NK-92 (cell line): Measurements from ENCODE around the gene ATP9A.
"Not testable (repeated sequence)": the region's sequence is repeated elsewhere in the genome, so short reads cannot be mapped to it uniquely, and the experiment has no call there.

ENCODE experiments used
- DNase-seq: peaks from one replicate; lab custom pipeline; 2025; ENCODE audit not compliant: unreplicated experiment; lab: John Stamatoyannopoulos, UW

Gene ATP9A

GRCh38 chr20:51727872-51728271 is 40.3 kb downstream of the ATP9A start:
- DNase-seq: no peak

DNA sequence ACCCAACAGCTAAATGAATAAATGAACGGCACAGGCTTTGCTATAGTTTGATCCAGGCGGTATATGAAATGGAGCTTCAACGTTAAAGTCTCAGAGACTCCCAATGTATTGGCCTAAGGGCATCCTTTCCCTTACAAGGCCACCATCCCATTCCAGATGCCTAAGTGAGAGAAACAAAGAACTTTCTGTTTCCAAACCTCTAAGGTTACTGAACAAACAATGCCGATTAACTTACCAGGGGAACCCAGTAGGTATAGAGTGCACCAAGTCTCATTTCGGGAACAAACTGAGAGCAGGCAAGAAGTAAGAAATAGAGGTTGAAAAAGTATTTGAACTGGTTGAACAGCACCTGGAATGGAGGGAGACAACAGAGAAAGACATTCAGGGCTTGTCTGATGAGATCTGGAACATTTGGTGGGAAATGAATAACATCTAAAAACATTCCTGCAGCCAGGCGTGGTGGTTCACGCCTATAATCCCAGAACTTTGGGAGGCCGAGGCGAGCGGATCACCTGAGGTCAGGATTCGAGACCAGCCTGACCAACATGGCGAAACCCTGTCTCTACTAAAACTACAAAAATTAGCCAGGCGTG is 42.5 kb downstream of the ATP9A start:
- DNase-seq: no peak

DNA sequence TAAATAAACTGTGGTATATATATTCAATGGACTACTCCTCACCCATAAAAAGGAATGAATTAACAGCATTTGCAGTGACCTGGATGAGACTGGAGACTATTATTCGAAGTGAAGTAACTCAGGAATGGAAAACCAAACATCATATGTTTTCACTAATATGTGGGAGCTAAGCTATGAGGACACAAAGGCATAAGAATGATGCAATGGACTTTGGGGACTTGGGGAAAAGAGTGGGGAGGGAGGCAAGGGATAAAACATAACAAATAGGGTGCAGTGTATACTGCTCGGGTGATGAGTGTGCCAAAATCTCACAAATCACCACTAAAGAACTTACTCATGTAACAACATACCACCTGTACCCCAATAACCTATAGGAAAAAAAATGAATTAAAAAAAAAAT is 45.2 kb downstream of the ATP9A start:
- not testable (repeated sequence) for DNase-seq

DNA sequence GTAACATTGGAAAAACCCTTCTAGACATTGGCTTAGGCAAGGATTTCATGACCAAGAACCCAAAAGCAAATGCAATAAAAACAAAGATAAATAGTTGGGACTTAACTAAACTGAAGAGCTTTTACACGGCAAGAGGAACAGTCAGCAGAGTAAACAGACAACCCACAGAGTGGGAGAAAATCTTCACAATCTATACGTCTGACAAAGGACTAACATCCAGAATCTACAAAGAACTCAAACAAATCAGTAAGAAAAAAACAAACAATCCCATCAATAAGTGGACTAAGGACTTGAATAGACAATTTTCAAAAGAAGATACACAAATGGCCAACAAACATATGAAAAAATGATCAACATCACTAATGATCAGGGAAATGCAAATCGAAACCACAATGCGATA is 45.9 kb downstream of the ATP9A start:
- DNase-seq: not testable (repeated sequence)

DNA sequence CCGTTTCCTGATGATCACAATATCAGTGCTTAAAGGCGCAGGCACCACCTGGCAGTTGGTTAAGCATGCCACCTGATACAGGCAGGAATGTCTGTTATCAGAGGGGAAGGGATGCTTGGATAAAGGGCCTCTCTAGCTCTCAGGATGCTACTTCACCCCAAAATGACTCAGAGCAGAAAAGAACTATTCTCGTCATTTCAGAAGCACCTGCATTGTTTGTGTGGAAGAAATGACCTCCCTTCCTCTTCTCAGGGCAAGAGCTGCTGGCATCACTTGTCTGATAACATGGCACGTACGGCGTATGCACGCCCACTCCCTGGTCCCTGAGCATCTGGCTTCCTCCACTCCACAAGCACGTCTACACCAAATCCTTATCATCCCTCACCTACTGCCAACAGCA is 47.3 kb downstream of the ATP9A start:
- no peak for DNase-seq

DNA sequence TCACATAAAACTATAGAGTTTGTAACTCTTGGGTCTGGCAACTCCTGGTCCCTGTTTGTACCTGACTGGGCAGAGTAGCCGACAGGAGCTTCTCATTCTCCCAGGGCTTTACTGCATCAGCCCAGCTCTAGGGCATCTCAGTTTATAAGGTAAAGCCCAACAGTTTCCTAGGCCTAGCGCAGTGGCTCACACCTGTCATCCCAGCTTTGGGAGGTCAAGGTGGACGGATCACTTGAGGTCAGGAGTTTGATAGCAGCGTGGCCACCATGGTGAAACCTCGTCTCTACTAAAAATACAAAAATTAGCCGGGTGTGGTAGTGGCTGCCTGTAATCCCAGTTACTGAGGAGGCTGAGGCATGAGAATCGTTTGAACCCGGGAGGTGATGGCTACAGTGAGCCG is 47.8 kb downstream of the ATP9A start:
- no peak for DNase-seq

GRCh38 chr20:51715856-51716185 is 52.4 kb downstream of the ATP9A start:
- DNase-seq: no peak

DNA sequence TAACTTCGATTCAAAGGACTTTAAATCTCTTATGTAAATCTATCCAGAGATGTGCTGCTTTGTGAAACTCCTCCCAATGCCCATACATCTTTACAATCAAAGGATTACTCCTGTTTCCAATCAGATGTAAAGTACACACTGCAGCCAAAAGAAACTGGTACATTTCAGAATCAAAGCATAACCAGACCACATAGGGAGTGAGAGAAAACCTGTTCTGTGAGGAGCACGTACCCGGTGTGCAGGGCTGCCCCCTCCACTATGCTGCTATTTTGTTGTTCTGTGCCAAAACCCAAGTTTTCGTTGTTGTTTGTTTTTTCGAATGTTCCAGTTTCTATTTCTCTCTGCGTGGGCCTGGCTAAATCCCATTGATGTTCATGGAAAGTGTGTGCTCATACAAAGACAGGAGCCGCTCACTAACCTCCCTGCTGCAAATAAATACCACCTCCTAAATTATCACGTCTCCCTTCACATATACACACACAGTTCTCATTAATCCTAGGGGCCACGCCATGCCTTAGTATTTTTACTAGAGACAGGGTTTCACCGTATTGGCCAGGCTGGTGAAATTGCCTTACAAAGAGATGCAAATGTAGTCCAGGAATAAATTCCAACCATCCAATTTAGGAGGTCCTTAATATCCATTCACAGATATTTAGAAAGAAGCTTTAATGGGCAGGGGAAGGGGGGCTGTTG is 52.9 kb downstream of the ATP9A start:
- DNase-seq: no peak

DNA sequence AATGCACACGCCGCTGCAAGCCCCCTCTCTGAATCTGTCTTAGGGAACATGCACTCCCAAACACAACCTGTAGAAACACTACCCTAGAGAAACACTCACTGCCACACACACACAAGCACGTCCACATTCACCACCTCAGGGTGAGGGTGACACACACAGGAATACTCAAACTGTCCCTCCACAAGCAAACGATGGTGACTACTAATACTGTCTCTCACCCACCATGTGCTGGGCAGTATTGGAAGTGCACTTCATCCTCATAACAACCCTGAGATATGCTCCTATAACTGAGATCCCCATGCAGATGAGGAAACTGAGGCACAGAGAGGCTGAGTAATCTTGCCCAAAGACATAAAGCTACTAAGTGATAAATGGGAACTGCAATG is 55.0 kb downstream of the ATP9A start:
- DNase-seq: no peak

- no peak for DNase-seq
Observed at GRCh38 chr20:51712501-51713212, 55.5 kb downstream of the ATP9A start.

DNA sequence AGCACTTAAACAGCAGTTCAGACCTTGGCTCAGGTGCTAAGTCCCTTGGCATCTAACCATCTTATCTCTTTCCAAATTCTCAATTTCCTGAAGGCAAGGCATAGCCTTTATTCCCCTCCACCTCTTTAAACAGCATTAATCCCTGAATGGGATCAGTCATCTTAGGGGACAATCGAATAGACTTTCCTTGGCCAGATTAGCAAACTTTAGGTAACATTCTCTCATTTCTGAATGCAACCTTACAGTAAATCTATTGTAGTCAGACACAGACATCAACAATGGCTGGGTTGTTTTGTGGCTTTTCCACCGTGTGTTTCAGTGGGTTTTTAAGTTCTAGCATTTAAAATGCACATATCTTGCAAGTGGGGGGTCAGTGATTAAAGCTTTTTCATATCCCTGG is 56.8 kb downstream of the ATP9A start:
- DNase-seq: no peak

GRCh38 chr20:51710361-51710894 is 57.8 kb downstream of the ATP9A start:
- DNase-seq: no peak

DNA sequence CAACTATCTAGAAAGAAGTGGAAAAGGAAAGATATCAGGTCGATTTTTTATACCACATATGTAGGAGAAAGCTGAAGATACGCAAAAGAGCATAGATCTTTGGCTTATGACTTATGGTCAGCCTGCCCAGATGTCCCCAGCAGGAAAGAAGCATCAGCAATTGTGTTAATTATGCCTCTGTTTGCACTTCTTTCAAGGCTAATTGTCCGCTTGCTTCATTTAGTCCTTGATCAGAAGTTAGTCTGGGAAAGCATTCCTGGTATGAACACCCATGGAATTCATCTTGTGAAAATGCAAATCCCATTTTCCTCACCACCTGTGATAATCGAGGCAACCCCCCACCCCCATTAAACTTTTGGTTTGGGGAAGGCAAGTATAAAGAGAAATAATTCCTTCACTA is 62.8 kb downstream of the ATP9A start:
- no peak for DNase-seq

GRCh38 chr20:51703400-51704287 is 64.5 kb downstream of the ATP9A start:
- DNase-seq: no peak

DNA sequence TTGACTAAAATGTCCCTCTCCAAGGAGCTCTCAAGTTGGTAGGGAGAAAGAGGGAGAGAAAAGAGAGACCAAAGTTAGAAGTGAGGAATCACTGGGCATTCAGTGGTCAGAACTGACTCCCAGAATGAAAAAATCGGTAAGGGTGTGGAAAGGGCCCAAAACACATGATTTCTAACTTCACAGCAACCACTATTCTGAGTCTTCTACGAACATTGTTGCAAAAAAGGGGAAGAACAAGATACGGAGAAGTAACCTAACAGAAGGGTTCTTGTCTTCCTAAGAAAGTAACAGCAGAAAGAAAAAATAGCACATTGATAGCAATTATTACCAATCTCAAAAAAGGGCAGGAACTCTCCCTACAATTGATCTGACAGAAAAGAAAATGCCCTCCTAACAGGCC is 65.6 kb downstream of the ATP9A start:
- no peak for DNase-seq

GRCh38 chr20:51700809-51701285 is 67.3 kb downstream of the ATP9A start:
- no peak for DNase-seq

DNA sequence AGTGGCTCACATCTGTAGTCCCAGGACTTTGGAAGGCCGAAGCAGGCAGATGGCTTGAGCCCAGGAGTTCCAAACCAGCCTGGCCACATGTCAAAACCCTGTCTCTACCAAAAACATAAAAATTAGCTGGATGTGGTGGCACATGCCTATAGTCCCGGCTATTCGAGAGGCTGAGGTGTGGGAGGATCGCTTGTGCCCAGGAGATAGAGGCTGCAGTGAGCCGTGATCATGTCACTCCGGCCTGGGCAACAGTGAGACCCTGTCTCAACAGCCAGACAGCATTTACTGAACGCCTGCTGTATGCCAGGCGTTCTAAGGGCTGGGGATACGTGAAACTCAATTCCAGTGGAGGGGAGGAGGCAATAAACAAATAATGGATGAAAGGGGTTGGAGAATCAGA is 69.9 kb downstream of the ATP9A start:
- no peak for DNase-seq

DNA sequence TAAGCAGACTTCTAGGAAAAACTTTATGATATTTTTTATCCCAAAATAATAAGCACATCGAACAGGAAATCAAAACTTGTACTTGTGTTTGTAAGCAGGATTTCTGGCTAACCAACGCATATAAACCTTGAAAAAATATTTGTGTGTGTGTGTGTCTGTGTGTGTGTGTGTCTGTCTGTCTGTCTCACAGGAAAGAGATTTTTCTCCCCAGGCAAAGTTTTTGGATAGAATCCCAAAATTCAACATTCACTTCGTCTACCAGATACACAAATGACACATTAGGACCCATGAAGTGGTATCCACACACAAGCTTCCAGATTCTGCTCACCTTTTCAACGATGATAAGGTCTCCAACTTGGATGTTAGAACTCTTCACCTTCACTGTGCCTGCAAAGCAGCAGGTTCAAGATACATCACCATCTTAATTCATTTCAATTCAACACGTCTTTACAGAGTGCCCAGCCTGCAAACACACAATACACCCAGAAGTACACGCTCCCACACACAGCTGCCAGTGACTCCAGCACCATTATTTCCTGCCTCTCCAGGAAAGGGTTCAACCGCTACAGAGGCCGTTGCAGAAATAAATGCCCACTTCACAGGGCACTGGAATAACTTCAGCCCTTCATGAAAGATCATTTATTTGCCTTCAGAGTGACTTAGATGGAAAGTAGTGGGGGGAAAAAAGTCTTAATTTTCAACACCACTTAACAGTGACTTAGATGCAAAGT is 70.9 kb downstream of the ATP9A start:
- no peak for DNase-seq

DNA sequence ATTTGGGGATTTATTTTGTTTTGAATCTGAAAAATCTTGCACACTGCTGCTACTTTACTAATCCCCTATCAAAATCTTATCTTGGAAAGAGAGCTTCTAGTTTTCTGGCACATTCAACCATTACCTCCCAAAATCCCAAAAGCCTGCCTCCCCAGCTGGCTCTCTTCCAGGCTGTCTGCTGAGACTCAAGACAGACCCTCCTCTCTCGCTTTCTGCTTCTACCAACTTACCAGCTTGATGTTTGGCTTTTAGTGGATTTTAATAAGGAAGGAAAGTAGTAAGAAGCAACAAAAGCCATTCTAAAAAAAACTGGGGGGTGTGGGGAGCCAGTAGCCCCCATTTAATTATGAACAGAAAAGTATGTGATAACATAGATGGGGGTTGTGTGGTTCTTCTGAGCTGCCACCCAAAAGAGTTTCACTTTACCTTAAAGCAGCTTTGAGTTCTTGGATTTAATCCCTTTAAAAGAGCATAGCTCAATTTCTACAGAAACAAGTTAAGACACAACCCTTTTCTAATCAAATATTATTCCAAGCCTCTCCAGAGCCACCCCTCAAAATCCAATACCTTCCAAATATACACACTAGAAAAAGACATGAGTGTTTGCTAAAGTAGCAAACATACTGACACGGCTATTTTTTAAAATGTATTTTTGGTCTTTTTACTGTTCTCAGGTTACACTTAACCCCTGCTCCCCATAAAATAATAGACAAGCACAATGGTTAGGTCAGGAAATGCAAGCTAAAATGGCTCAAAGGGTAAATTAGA is 71.7 kb downstream of the ATP9A start:
- DNase-seq: no peak
